Neutrophil (primary cell): ENCODE data around the gene ANKH.

Experiments used
- H3K27ac ChIP-seq: fragments of 200-600 bp; sonication (generic); 2 replicates; pipeline ENCODE4 v1.5.1; 2016; ENCODE audit warnings: mild to moderate bottlenecking, moderate library complexity
- H3K27me3 ChIP-seq: fragments of 200-600 bp; sonication (generic); 2 replicates; pipeline ENCODE4 v1.6.0; 2016; ENCODE audit warnings: mild to moderate bottlenecking
- H3K36me3 ChIP-seq: fragments of 200-600 bp; sonication (generic); 2 replicates; pipeline ENCODE4 v1.5.1; 2017
- H3K4me1 ChIP-seq, 2 experiments: fragments of 200-600 bp in 1 of 2; sonication (generic) in 1 of 2; 1 replicate in 1 of 2; 2 replicates in 1 of 2; pipeline versions ENCODE4 v1.5.1 to v1.6.1; 2013 to 2016; ENCODE audit warnings: low read depth in 1 of 2, low read length in 1 of 2, mild to moderate bottlenecking in 1 of 2, moderate library complexity in 1 of 2; ENCODE audit not compliant: control insufficient read depth in 1 of 2, insufficient read depth in 1 of 2
- H3K4me3 ChIP-seq, 2 experiments: fragments of 200-600 bp in 1 of 2; sonication (generic) in 1 of 2; 1 replicate in 1 of 2; 2 replicates in 1 of 2; pipeline ENCODE4 v1.5.1; 2013 to 2016; ENCODE audit warnings: low read depth in 1 of 2, low read length in 1 of 2, mild to moderate bottlenecking in 1 of 2, moderate library complexity in 1 of 2
- H3K9me3 ChIP-seq: fragments of 200-600 bp; sonication (generic); 2 replicates; pipeline ENCODE4 v1.5.1; 2016
- CTCF ChIP-seq: fragments of 200-600 bp; sonication (generic); IDR thresholded peaks from 2 replicates; pipeline ENCODE4 v1.5.1; 2016; ENCODE audit warnings: antibody characterized with exemption

Gene ANKH

GRCh38 chr5:14914193-14914592, 42.6 kb upstream of the ANKH start:
- no peak overlapping the region for H3K4me3 ChIP-seq
- H3K27me3 ChIP-seq: no peaks in the 10 kb centered on the region
- H3K36me3 ChIP-seq: no peaks in the 10 kb centered on the region
- no peak overlapping the region for H3K27ac ChIP-seq
- no peaks in the 10 kb centered on the region for H3K9me3 ChIP-seq
- H3K4me1 ChIP-seq: no peaks in the 10 kb centered on the region
- no peak for TF ChIP-seq CTCF

- Histone ChIP-seq H3K4me1 (no peaks in the 10 kb centered on the region), H3K27me3 (no peaks in the 10 kb centered on the region), H3K9me3 (no peaks in the 10 kb centered on the region), H3K27ac (no peak overlapping the region), H3K4me3 (no peak overlapping the region), H3K36me3 (no peaks in the 10 kb centered on the region)
- TF ChIP-seq CTCF: no peak
Observed at GRCh38 chr5:14913096-14913495, 41.5 kb upstream of the ANKH start.

DNA sequence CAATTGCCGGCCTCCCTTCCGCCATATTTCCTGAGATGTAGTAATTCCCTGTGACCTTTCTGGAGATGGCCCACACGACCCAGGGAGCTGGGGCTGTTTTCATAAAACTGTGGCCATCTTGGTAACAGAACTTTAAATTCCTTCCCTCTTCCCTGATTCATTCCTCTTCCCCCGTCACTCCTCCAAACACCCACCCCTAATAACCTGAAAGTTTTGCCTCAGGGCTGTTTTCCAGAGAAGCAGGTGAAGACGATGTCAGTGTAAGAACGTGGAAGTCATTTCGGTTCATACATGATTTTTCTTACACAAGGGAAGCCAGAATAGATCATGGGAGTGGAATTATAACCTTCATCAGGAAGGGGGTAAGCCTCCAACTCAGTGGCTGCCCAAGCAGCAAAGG, 40.6 kb upstream of the ANKH start:
- TF ChIP-seq CTCF: no peak
- Histone ChIP-seq H3K4me1 (no peaks in the 10 kb centered on the region), H3K4me3 (no peak overlapping the region), H3K27me3 (no peaks in the 10 kb centered on the region), H3K36me3 (no peaks in the 10 kb centered on the region), H3K27ac (no peak overlapping the region), H3K9me3 (no peaks in the 10 kb centered on the region)

GRCh38 chr5:14909369-14909768, 37.8 kb upstream of the ANKH start:
- Histone ChIP-seq H3K9me3 (no peaks in the 10 kb centered on the region), H3K4me3 (no peak overlapping the region), H3K4me1 (no peaks in the 10 kb centered on the region), H3K27me3 (no peaks in the 10 kb centered on the region), H3K36me3 (no peaks in the 10 kb centered on the region), H3K27ac (no peak overlapping the region)
- no peak for TF ChIP-seq CTCF

DNA sequence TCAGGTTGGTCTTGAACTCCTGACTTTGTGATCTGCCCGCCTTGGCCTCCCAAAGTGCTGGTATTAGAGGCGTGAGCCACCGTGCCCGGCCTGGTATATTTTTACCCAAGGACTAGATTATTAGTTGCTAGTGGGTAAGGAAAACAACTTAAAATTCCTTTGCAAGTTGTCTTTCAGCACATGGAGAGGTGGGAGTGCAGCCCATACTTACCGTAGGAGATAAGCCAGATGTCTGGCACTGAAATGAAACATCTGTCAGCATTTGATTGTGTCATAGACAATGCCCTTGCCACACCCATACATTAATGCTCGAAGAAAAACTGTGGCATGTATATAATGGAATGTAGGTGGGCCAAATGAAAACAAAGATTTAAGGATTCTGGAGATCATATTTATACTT, 36.6 kb upstream of the ANKH start:
- H3K27me3 ChIP-seq: no peaks in the 10 kb centered on the region
- no peaks in the 10 kb centered on the region for H3K9me3 ChIP-seq
- no peak overlapping the region for H3K4me3 ChIP-seq
- no peak overlapping the region for H3K27ac ChIP-seq
- no peaks in the 10 kb centered on the region for H3K36me3 ChIP-seq
- H3K4me1 ChIP-seq: no peaks in the 10 kb centered on the region
- no peak for TF ChIP-seq CTCF

GRCh38 chr5:14906628-14907027, 35.0 kb upstream of the ANKH start:
- no peaks in the 10 kb centered on the region for H3K36me3 ChIP-seq
- peaks cover 5% of the 10 kb centered on the region for H3K27me3 ChIP-seq
- H3K4me1 ChIP-seq: no peaks in the 10 kb centered on the region
- no peak for TF ChIP-seq CTCF
- no peak overlapping the region for H3K4me3 ChIP-seq
- no peaks in the 10 kb centered on the region for H3K9me3 ChIP-seq
- no peak overlapping the region for H3K27ac ChIP-seq
